DOHH2 (cell line): ENCODE measurements around the gene MYT1.

Experiments
- H3F3A ChIP-seq: fragments of 200-600 bp; sonication (generic), shearing (Covaris generic); 2 replicates; pipeline ENCODE4 v1.6.0; 2016; ENCODE audit warnings: antibody characterized with exemption, mild to moderate bottlenecking; ENCODE audit not compliant: control insufficient read depth, insufficient read depth
- H3K27ac ChIP-seq: fragments of 200-600 bp; sonication (generic); 2 replicates; pipeline ENCODE4 v1.5.1; 2014; ENCODE audit warnings: low read depth, mild to moderate bottlenecking, low read length, moderate library complexity
- H3K27me3 ChIP-seq: fragments of 200-600 bp; sonication (generic); 2 replicates; pipeline ENCODE4 v1.6.1; 2014; ENCODE audit warnings: mild to moderate bottlenecking, low read length, mixed read lengths; ENCODE audit not compliant: control insufficient read depth
- H3K36me3 ChIP-seq: fragments of 200-600 bp; sonication (generic); 2 replicates; pipeline ENCODE4 v1.6.1; 2014; ENCODE audit warnings: mild to moderate bottlenecking, low read length, moderate library complexity, mixed read lengths; ENCODE audit not compliant: control insufficient read depth
- H3K4me1 ChIP-seq: fragments of 200-600 bp; sonication (generic); 2 replicates; pipeline ENCODE4 v1.6.1; 2014; ENCODE audit warnings: mild to moderate bottlenecking, low read length, mixed read lengths; ENCODE audit not compliant: control insufficient read depth
- H3K4me2 ChIP-seq: fragments of 200-600 bp; sonication (generic); 2 replicates; pipeline ENCODE4 v1.6.0; 2014; ENCODE audit warnings: mild to moderate bottlenecking, low read length, moderate library complexity
- H3K4me3 ChIP-seq: fragments of 200-600 bp; sonication (generic); 2 replicates; pipeline ENCODE4 v1.5.1; 2014; ENCODE audit warnings: mild to moderate bottlenecking, low read length, mixed read lengths
- H3K79me2 ChIP-seq: fragments of 200-600 bp; sonication (generic); 2 replicates; pipeline ENCODE4 v1.6.1; 2014; ENCODE audit warnings: mild to moderate bottlenecking, low read length, mixed read lengths; ENCODE audit not compliant: control insufficient read depth
- H3K9me2 ChIP-seq: fragments of 200-600 bp; sonication (generic); replicated peaks from 2 replicates; pipeline ENCODE4 v1.6.1; 2014; ENCODE audit warnings: mild to moderate bottlenecking, low read length, mixed read lengths; ENCODE audit not compliant: control insufficient read depth
- H3K9me3 ChIP-seq: fragments of 200-600 bp; sonication (generic); 2 replicates; pipeline ENCODE4 v1.6.1; 2014; ENCODE audit warnings: antibody characterized with exemption, low read length, mixed read lengths; ENCODE audit not compliant: control insufficient read depth, insufficient read depth
- H4K20me1 ChIP-seq: fragments of 200-600 bp; sonication (generic); 2 replicates; pipeline ENCODE4 v1.6.0; 2014; ENCODE audit warnings: low read depth, mild to moderate bottlenecking, antibody characterized with exemption, low read length, moderate library complexity; ENCODE audit not compliant: control insufficient read depth, insufficient read depth
- EZH2phosphoT487 ChIP-seq: fragments of 200-600 bp; sonication (generic); IDR thresholded peaks from 2 replicates; pipeline ENCODE4 v1.6.1; 2017; ENCODE audit warnings: borderline replicate concordance, mild to moderate bottlenecking, antibody characterized with exemption, low read length, moderate library complexity, mixed read lengths
- TF ChIP-seq, protein P1 (sequence below): fragments of 200-600 bp; sonication (generic); IDR thresholded peaks from one replicate; pipeline ENCODE4 v1.5.1; 2014; ENCODE audit warnings: antibody characterized with exemption, mild to moderate bottlenecking, low read depth, low read length; ENCODE audit not compliant: poor library complexity, severe bottlenecking

The MYT1 gene

GRCh38 chr20:64146936-64147477, 17.2 kb upstream of the MYT1 start:
- H3K4me3 ChIP-seq = no peak overlapping the region
- no peaks in the 10 kb centered on the region for H3K36me3 ChIP-seq
- H3K4me1 ChIP-seq = peaks cover 10% of the 10 kb centered on the region
- no peaks in the 10 kb centered on the region for H3K9me2 ChIP-seq
- peaks cover 4% of the 10 kb centered on the region; the same call in 1 of the 2 replicates for H3K27me3 ChIP-seq
- peaks cover 49% of the 10 kb centered on the region for H3K9me3 ChIP-seq
- H3K27ac ChIP-seq = no peak overlapping the region
- H3K79me2 ChIP-seq = no peaks in the 10 kb centered on the region
- TF ChIP-seq, protein P1, sequence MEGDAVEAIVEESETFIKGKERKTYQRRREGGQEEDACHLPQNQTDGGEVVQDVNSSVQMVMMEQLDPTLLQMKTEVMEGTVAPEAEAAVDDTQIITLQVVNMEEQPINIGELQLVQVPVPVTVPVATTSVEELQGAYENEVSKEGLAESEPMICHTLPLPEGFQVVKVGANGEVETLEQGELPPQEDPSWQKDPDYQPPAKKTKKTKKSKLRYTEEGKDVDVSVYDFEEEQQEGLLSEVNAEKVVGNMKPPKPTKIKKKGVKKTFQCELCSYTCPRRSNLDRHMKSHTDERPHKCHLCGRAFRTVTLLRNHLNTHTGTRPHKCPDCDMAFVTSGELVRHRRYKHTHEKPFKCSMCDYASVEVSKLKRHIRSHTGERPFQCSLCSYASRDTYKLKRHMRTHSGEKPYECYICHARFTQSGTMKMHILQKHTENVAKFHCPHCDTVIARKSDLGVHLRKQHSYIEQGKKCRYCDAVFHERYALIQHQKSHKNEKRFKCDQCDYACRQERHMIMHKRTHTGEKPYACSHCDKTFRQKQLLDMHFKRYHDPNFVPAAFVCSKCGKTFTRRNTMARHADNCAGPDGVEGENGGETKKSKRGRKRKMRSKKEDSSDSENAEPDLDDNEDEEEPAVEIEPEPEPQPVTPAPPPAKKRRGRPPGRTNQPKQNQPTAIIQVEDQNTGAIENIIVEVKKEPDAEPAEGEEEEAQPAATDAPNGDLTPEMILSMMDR = no peak
- no peak for TF ChIP-seq EZH2phosphoT487
- peaks cover 7% of the 10 kb centered on the region for H3F3A ChIP-seq
- H4K20me1 ChIP-seq = no peaks in the 10 kb centered on the region
- no peak overlapping the region for H3K4me2 ChIP-seq

GRCh38 chr20:64148581-64148980, 15.7 kb upstream of the MYT1 start:
- no peaks in the 10 kb centered on the region for H3K9me2 ChIP-seq
- no peak overlapping the region for H3K27ac ChIP-seq
- H3K36me3 ChIP-seq = no peaks in the 10 kb centered on the region
- TF ChIP-seq EZH2phosphoT487 = no peak
- TF ChIP-seq, protein P1 = no peak
- H3K4me3 ChIP-seq = no peak overlapping the region
- H3K4me2 ChIP-seq = no peak overlapping the region
- H3K79me2 ChIP-seq = no peaks in the 10 kb centered on the region
- H3K9me3 ChIP-seq = peaks cover 48% of the 10 kb centered on the region
- H3F3A ChIP-seq = peaks cover 7% of the 10 kb centered on the region
- H4K20me1 ChIP-seq = no peaks in the 10 kb centered on the region
- H3K4me1 ChIP-seq = no peaks in the 10 kb centered on the region
- no peaks in the 10 kb centered on the region for H3K27me3 ChIP-seq

DNA sequence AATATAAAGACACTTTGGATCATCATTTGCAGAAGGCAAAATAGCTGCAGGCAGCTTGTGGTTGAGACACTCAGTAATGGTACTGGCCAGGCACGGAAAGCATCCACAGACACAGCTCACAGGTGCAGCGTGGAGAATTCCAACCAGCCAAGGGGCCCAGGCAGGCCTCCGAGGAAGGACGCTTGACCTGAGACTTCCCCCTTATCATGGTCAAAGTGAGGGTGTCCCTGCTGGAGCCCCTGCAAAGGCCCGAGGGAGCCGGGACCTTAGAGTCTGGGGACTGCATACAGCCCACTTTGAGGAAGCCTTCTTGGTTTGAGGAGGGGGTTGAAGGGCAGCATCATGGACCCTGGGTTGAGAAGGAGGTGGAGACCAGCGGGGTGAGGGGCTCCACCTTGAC, 15.1 kb upstream of the MYT1 start:
- Histone ChIP-seq H4K20me1 (no peaks in the 10 kb centered on the region), H3K4me1 (no peaks in the 10 kb centered on the region), H3K27ac (no peak overlapping the region), H3K4me2 (no peak overlapping the region), H3K9me3 (peaks cover 42% of the 10 kb centered on the region), H3K79me2 (no peaks in the 10 kb centered on the region), H3K36me3 (no peaks in the 10 kb centered on the region), H3K4me3 (no peak overlapping the region), H3F3A (peaks cover 7% of the 10 kb centered on the region), H3K9me2 (no peaks in the 10 kb centered on the region), H3K27me3 (no peaks in the 10 kb centered on the region)
- TF ChIP-seq, protein P1 = no peak
- no peak for TF ChIP-seq EZH2phosphoT487
